Measurements from ENCODE around the gene DTNA.

DTNA gene

DNA sequence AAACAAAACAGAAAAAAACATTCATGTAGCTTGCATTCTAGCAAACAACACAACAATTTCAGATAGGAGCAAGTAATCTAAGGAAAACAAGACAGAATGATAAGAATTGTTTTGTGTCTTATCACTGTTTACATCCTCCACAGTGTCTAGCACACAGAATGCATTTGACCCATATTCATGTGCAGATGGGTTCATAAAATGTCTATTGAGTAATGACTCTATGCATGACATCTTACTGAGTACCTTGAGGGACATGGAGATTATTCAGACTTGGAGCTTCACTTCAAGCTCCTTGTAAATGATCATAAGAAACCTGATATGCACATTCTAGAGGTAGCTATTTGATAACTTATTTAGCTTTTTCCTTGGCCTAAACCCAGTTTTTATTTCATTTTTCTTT lies 69.0 kb downstream of the DTNA start:
- Histone ChIP-seq H3K4me1 (ENCODE audit: insufficient read depth, poor library complexity, severe bottlenecking) (no peaks in the 10 kb centered on the region), H3K27me3 (ENCODE audit: insufficient read depth, poor library complexity, severe bottlenecking) (no peaks in the 10 kb centered on the region), H3K4me3 (ENCODE audit: severe bottlenecking) (no peak overlapping the region), H3K27ac (ENCODE audit: poor library complexity, severe bottlenecking) (no peak overlapping the region), H3K9me3 (ENCODE audit: severe bottlenecking) (no peaks in the 10 kb centered on the region), H3K36me3 (ENCODE audit: low read depth) (no peaks in the 10 kb centered on the region)
- no peak for DNase-seq (ENCODE audit: low spot score)
- ATAC-seq (ENCODE audit: low read depth) = no peak
- TF ChIP-seq CTCF (IDR thresholded peaks at IDR 0.05; ENCODE audit: poor library complexity, severe bottlenecking) = no peak

DNA sequence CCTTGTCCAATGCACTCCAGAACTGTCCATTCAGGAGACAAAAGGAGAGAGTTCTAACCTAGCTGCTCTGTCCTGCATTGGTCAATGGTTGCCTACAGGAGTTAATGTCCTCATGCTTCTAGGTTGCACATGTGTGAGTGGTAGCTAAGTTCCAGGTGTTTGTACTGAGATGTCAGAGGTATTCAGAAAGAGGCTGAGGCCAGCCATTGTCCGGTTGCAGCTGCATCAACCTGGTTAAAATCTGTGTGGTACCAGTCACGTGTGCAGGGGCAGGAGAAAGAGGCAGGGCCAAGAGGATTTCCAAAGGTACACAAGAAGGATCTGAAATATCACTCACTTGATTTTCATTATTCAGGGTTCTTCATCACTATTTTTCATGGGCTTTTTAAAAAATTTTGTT lies 70.8 kb downstream of the DTNA start:
- Histone ChIP-seq H3K36me3 (ENCODE audit: low read depth) (no peaks in the 10 kb centered on the region), H3K27ac (ENCODE audit: poor library complexity, severe bottlenecking) (no peak overlapping the region), H3K4me3 (ENCODE audit: severe bottlenecking) (no peak overlapping the region), H3K4me1 (ENCODE audit: insufficient read depth, poor library complexity, severe bottlenecking) (no peaks in the 10 kb centered on the region), H3K9me3 (ENCODE audit: severe bottlenecking) (no peaks in the 10 kb centered on the region), H3K27me3 (ENCODE audit: insufficient read depth, poor library complexity, severe bottlenecking) (no peaks in the 10 kb centered on the region)
- no peak for TF ChIP-seq CTCF (IDR thresholded peaks at IDR 0.05; ENCODE audit: poor library complexity, severe bottlenecking)
- ATAC-seq (ENCODE audit: low read depth) (no peak), DNase-seq (ENCODE audit: low spot score) (no peak)

- Histone ChIP-seq H3K27ac (ENCODE audit: poor library complexity, severe bottlenecking) (no peak overlapping the region), H3K9me3 (ENCODE audit: severe bottlenecking) (no peaks in the 10 kb centered on the region), H3K36me3 (ENCODE audit: low read depth) (no peaks in the 10 kb centered on the region), H3K4me3 (ENCODE audit: severe bottlenecking) (no peak overlapping the region), H3K4me1 (ENCODE audit: insufficient read depth, poor library complexity, severe bottlenecking) (no peaks in the 10 kb centered on the region), H3K27me3 (ENCODE audit: insufficient read depth, poor library complexity, severe bottlenecking) (peaks cover 2% of the 10 kb centered on the region)
- DNase-seq (ENCODE audit: low spot score) = no peak
- ATAC-seq (ENCODE audit: low read depth) = no peak
- no peak for TF ChIP-seq CTCF (IDR thresholded peaks at IDR 0.05; ENCODE audit: poor library complexity, severe bottlenecking)
Measured at GRCh38 chr18:34783501-34783900, 73.4 kb downstream of the DTNA start.

GRCh38 chr18:34786162-34786741 lies 76.2 kb downstream of the DTNA start:
- ATAC-seq (ENCODE audit: low read depth) (no peak), DNase-seq (ENCODE audit: low spot score) (no peak)
- no peak for TF ChIP-seq CTCF (IDR thresholded peaks at IDR 0.05; ENCODE audit: poor library complexity, severe bottlenecking)
- H3K27ac ChIP-seq (ENCODE audit: poor library complexity, severe bottlenecking) = no peak overlapping the region
- H3K36me3 ChIP-seq (ENCODE audit: low read depth) = no peaks in the 10 kb centered on the region
- H3K4me3 ChIP-seq (ENCODE audit: severe bottlenecking) = no peak overlapping the region
- H3K9me3 ChIP-seq (ENCODE audit: severe bottlenecking) = no peaks in the 10 kb centered on the region
- H3K27me3 ChIP-seq (ENCODE audit: insufficient read depth, poor library complexity, severe bottlenecking) = peaks cover 2% of the 10 kb centered on the region
- no peaks in the 10 kb centered on the region for H3K4me1 ChIP-seq (ENCODE audit: insufficient read depth, poor library complexity, severe bottlenecking)

- Histone ChIP-seq H3K36me3 (ENCODE audit: low read depth) (no peaks in the 10 kb centered on the region), H3K4me1 (ENCODE audit: insufficient read depth, poor library complexity, severe bottlenecking) (no peaks in the 10 kb centered on the region), H3K4me3 (ENCODE audit: severe bottlenecking) (no peak overlapping the region), H3K27ac (ENCODE audit: poor library complexity, severe bottlenecking) (no peak overlapping the region), H3K27me3 (ENCODE audit: insufficient read depth, poor library complexity, severe bottlenecking) (peaks cover 7% of the 10 kb centered on the region), H3K9me3 (ENCODE audit: severe bottlenecking) (no peaks in the 10 kb centered on the region)
- no peak for DNase-seq (ENCODE audit: low spot score)
- peak; percentile 57 for ATAC-seq (ENCODE audit: low read depth)
- peak; percentile 89 for TF ChIP-seq CTCF (IDR thresholded peaks at IDR 0.05; ENCODE audit: poor library complexity, severe bottlenecking)
Measured at GRCh38 chr18:34787931-34788532, 77.9 kb downstream of the DTNA start.
